ENCODE results near the gene CACNB4. TPM values are rescaled to one million over a fixed set of nuclear protein-coding genes. Genes with fewer than 3 reads are reported as not detected.

Gene CACNB4
- polyA plus RNA-seq, 2 of the 4 experiments (the other 2 are of a cell fraction), result 0.25 to 0.53 TPM

- TF ChIP-seq USF2 (IDR thresholded peaks at IDR 0.05) (peak; percentile 65), CBX8 (IDR thresholded peaks at IDR 0.05) (no peak), KDM1A (IDR thresholded peaks at IDR 0.05; ENCODE audit: low read depth) (no peak), HEYL (CRISPR knock-in tag; IDR thresholded peaks at IDR 0.05) (no peak), ZC3H11A (IDR thresholded peaks at IDR 0.05) (no peak), MAX (IDR thresholded peaks at IDR 0.05) (no peak), TP53 (CRISPR knock-in tag; IDR thresholded peaks at IDR 0.05) (no peak), CTCF (IDR thresholded peaks at IDR 0.05) (peak; percentile 53), E2F6 (IDR thresholded peaks at IDR 0.05; ENCODE audit: borderline replicate concordance, low read depth) (no peak), SMC3 (IDR thresholded peaks at IDR 0.05) (no peak)
These were observed 151.7 kb downstream of the CACNB4 start (continued) for GRCh38 chr2:151946899-151947812.

GRCh38 chr2:151946250-151946884 is 152.5 kb downstream of the CACNB4 start:
- no peak for TF ChIP-seq BCL3 (IDR thresholded peaks at IDR 0.05)
- no peak for TF ChIP-seq EP300 (IDR thresholded peaks at IDR 0.05)
- TF ChIP-seq HOXB5 (CRISPR knock-in tag; IDR thresholded peaks at IDR 0.05), result no peak
- TF ChIP-seq JUN (IDR thresholded peaks at IDR 0.05), result no peak
- TF ChIP-seq MAFK (IDR thresholded peaks at IDR 0.05; ENCODE audit: partially characterized antibody), result no peak
- no peak for TF ChIP-seq BHLHE40 (IDR thresholded peaks at IDR 0.05; ENCODE audit: low read depth, low read length)
- no peak for TF ChIP-seq RCOR1 (IDR thresholded peaks at IDR 0.05; ENCODE audit: low read depth, low read length)
- TF ChIP-seq CTCF (IDR thresholded peaks at IDR 0.05), result no peak
- no peak for TF ChIP-seq FOSL2 (IDR thresholded peaks at IDR 0.05)
- no peak for TF ChIP-seq FOSL2 (CRISPR knock-in tag; IDR thresholded peaks at IDR 0.05)
- no peak for TF ChIP-seq CBX8 (IDR thresholded peaks at IDR 0.05)
- TF ChIP-seq HES2 (IDR thresholded peaks at IDR 0.05), result no peak
- TF ChIP-seq SMC3 (IDR thresholded peaks at IDR 0.05), result no peak
- no peak overlapping the region for H3K4me2 ChIP-seq
- POLR2A ChIA-PET, result no interaction called here
- WGBS (ENCODE audit: missing lambda C conversion rate), result 52% methylated on average over 6 of the region's 6 CpGs
- no peak for DNase-seq (ENCODE audit: low read depth in 1 of 2, low spot score in 1 of 2)
- H3K27ac ChIP-seq, result no peak overlapping the region
- H3K4me1 ChIP-seq, result no peaks in the 10 kb centered on the region
- H3K9me3 ChIP-seq, result no peaks in the 10 kb centered on the region
- CTCF ChIA-PET, result no interaction called here
- ATAC-seq, result no peak
- no peak for FAIRE-seq
- H3K4me3 ChIP-seq, result no peak overlapping the region
